ENCODE measurements around the gene EDN3. TPM values are rescaled to one million over a fixed set of nuclear protein-coding genes. Genes with fewer than 3 reads are reported as not detected.

The EDN3 gene
- total RNA-seq, 1 experiment from 2014 or later, result not detected

GRCh38 chr20:59333951-59334350 is 33.5 kb downstream of the EDN3 start:
- CTCF ChIA-PET, result no interaction called here
- H3K27me3 ChIP-seq (ENCODE audit: insufficient read depth, low read length), result peaks cover 30% of the 10 kb centered on the region; the same call in 1 of the 2 replicates
- ATAC-seq (no peak), DNase-seq (ENCODE audit: low read depth, low spot score) (no peak)
- no peak overlapping the region for H3K4me2 ChIP-seq (ENCODE audit: low read length)
- H3K9ac ChIP-seq (ENCODE audit: low read length), result no peak overlapping the region
- no peaks in the 10 kb centered on the region for H3K9me3 ChIP-seq (ENCODE audit: control insufficient read depth in 1 of 2, insufficient read depth in 1 of 2, low read depth in 1 of 2, low read length in 2 of 2)
- intact Hi-C loops (cut with micrococcal nuclease), result no loop called here
- no TSS peak for BruUV-seq (replicated peaks)
- no peaks in the 10 kb centered on the region for H3K36me3 ChIP-seq (ENCODE audit: control insufficient read depth in 1 of 2, insufficient read depth in 2 of 2, low read length in 2 of 2)
- no peak for TF ChIP-seq CBX3 (IDR thresholded peaks at IDR 0.05; ENCODE audit: low read depth)
- TF ChIP-seq JUND (IDR thresholded peaks at IDR 0.05), result no peak
- TF ChIP-seq YY1 (IDR thresholded peaks at IDR 0.05; ENCODE audit: extremely low read depth, insufficient replicate concordance, low read depth, low read length), result no peak
- TF ChIP-seq ELF1 (IDR thresholded peaks at IDR 0.05; ENCODE audit: borderline replicate concordance, low read depth), result no peak
- no peak for TF ChIP-seq FOSL1 (IDR thresholded peaks at IDR 0.05; ENCODE audit: low read depth)
- TF ChIP-seq RAD21 (IDR thresholded peaks at IDR 0.05; ENCODE audit: low read depth), result no peak
- no peak for TF ChIP-seq SRF (IDR thresholded peaks at IDR 0.05; ENCODE audit: low read depth)
- TF ChIP-seq SIN3A (IDR thresholded peaks at IDR 0.05; ENCODE audit: low read depth), result no peak
- TF ChIP-seq MAX (IDR thresholded peaks at IDR 0.05), result no peak
- no peak for TF ChIP-seq EZH2phosphoT487 (IDR thresholded peaks at IDR 0.05; ENCODE audit: borderline replicate concordance)
- no peaks in the 10 kb centered on the region for H4K20me1 ChIP-seq (ENCODE audit: insufficient read depth)
- no peak overlapping the region for H3K27ac ChIP-seq (ENCODE audit: low read depth, low read length)
- no peak overlapping the region for H2AFZ ChIP-seq (ENCODE audit: low read depth, low read length, poor library complexity, severe bottlenecking)
- POLR2A ChIA-PET, result no interaction called here
- no peaks in the 10 kb centered on the region for H3K79me2 ChIP-seq (ENCODE audit: insufficient read depth, low read length)
- H3K9me2 ChIP-seq (ENCODE audit: insufficient read depth), result no peaks in the 10 kb centered on the region
- RAD21 ChIA-PET (ENCODE audit: low non-redundant PET in 1 of 2, low total read pairs in 2 of 2, uncharacterized antibody in 2 of 2, unreplicated experiment in 2 of 2), result no interaction called here
- no peaks in the 10 kb centered on the region for H3K4me1 ChIP-seq (ENCODE audit: control insufficient read depth in 1 of 2, insufficient read depth in 2 of 2, low read length in 2 of 2)
- no peak overlapping the region for H3K4me3 ChIP-seq (replicated peaks in 1 of 2; ENCODE audit: low read depth in 1 of 2, low read length in 2 of 2)

GRCh38 chr20:59334651-59335300 is 34.4 kb downstream of the EDN3 start:
- no peak overlapping the region for H3K4me3 ChIP-seq (replicated peaks in 1 of 2; ENCODE audit: low read depth in 1 of 2, low read length in 2 of 2)
- no peaks in the 10 kb centered on the region for H3K9me3 ChIP-seq (ENCODE audit: control insufficient read depth in 1 of 2, insufficient read depth in 1 of 2, low read depth in 1 of 2, low read length in 2 of 2)
- BruUV-seq (replicated peaks), result no TSS peak
- no peak overlapping the region for H3K9ac ChIP-seq (ENCODE audit: low read length)
- H3K79me2 ChIP-seq (ENCODE audit: insufficient read depth, low read length), result no peaks in the 10 kb centered on the region
- ChIA-PET RAD21 (ENCODE audit: low non-redundant PET in 1 of 2, low total read pairs in 2 of 2, uncharacterized antibody in 2 of 2, unreplicated experiment in 2 of 2) (no interaction called here), POLR2A (no interaction called here), CTCF (no interaction called here)
- peaks cover 22% of the 10 kb centered on the region; the same call in 1 of the 2 replicates for H3K27me3 ChIP-seq (ENCODE audit: insufficient read depth, low read length)
- H3K9me2 ChIP-seq (ENCODE audit: insufficient read depth), result no peaks in the 10 kb centered on the region
- H3K4me2 ChIP-seq (ENCODE audit: low read length), result no peak overlapping the region
- no peaks in the 10 kb centered on the region for H4K20me1 ChIP-seq (ENCODE audit: insufficient read depth)
- no peak for DNase-seq (ENCODE audit: low read depth, low spot score)
- H2AFZ ChIP-seq (ENCODE audit: low read depth, low read length, poor library complexity, severe bottlenecking), result no peak overlapping the region
- no peak for ATAC-seq
- intact Hi-C loops (cut with micrococcal nuclease), result no loop called here
- no peaks in the 10 kb centered on the region for H3K36me3 ChIP-seq (ENCODE audit: control insufficient read depth in 1 of 2, insufficient read depth in 2 of 2, low read length in 2 of 2)
- no peak overlapping the region for H3K27ac ChIP-seq (ENCODE audit: low read depth, low read length)
- H3K4me1 ChIP-seq (ENCODE audit: control insufficient read depth in 1 of 2, insufficient read depth in 2 of 2, low read length in 2 of 2), result no peaks in the 10 kb centered on the region
- no peak for TF ChIP-seq RAD21 (IDR thresholded peaks at IDR 0.05; ENCODE audit: low read depth)
- no peak for TF ChIP-seq ELF1 (IDR thresholded peaks at IDR 0.05; ENCODE audit: borderline replicate concordance, low read depth)
- no peak for TF ChIP-seq EZH2phosphoT487 (IDR thresholded peaks at IDR 0.05; ENCODE audit: borderline replicate concordance)
- TF ChIP-seq, protein P1, sequence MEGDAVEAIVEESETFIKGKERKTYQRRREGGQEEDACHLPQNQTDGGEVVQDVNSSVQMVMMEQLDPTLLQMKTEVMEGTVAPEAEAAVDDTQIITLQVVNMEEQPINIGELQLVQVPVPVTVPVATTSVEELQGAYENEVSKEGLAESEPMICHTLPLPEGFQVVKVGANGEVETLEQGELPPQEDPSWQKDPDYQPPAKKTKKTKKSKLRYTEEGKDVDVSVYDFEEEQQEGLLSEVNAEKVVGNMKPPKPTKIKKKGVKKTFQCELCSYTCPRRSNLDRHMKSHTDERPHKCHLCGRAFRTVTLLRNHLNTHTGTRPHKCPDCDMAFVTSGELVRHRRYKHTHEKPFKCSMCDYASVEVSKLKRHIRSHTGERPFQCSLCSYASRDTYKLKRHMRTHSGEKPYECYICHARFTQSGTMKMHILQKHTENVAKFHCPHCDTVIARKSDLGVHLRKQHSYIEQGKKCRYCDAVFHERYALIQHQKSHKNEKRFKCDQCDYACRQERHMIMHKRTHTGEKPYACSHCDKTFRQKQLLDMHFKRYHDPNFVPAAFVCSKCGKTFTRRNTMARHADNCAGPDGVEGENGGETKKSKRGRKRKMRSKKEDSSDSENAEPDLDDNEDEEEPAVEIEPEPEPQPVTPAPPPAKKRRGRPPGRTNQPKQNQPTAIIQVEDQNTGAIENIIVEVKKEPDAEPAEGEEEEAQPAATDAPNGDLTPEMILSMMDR (IDR thresholded peaks at IDR 0.05 in 2 of 3, conservative IDR thresholded peaks at IDR 0.05 in 1 of 3; ENCODE audit: borderline replicate concordance in 1 of 3, insufficient read depth in 1 of 3, low read depth in 2 of 3, low read length in 2 of 3), result no peak
- no peak for TF ChIP-seq FOSL1 (IDR thresholded peaks at IDR 0.05; ENCODE audit: low read depth)
- no peak for TF ChIP-seq EZH2 (IDR thresholded peaks at IDR 0.05)
- no peak for TF ChIP-seq ZFX (IDR thresholded peaks at IDR 0.05)
- no peak for TF ChIP-seq EGR1 (IDR thresholded peaks at IDR 0.05; ENCODE audit: low read depth)
- no peak for TF ChIP-seq SIN3A (IDR thresholded peaks at IDR 0.05; ENCODE audit: low read depth)
- TF ChIP-seq TCF7L2 (IDR thresholded peaks at IDR 0.05; ENCODE audit: borderline replicate concordance, extremely low read depth, insufficient read depth, insufficient read length), result no peak
- no peak for TF ChIP-seq POLR2A (IDR thresholded peaks at IDR 0.05; ENCODE audit: borderline replicate concordance, extremely low read depth, insufficient read depth, insufficient read length)

Measured in HCT116 (cell line).